Spleen (tissue), 11 donors: ENCODE measurements around the gene LAMC2. TPM values are rescaled to one million over a fixed set of nuclear protein-coding genes. Genes with fewer than 3 reads are reported as not detected.

ENCODE experiments used
- DNase-seq: peaks from one replicate; pipeline ENCODE4 v3.0.0-alpha.2; 2020
- H3K27ac ChIP-seq, 8 donors: fragments of 200-600 bp; sonication (generic) in 7 of 8; 1 replicate in 4 of 8; 2 replicates in 4 of 8; pipeline versions ENCODE4 v1.5.0 to v1.8.0; 2016 to 2021; ENCODE audit warnings: inconsistent platforms in 4 of 8, mild to moderate bottlenecking in 4 of 8, moderate library complexity in 1 of 8
- H3K27me3 ChIP-seq, 7 donors: fragments of 200-600 bp; sonication (generic) in 6 of 7; replicated peaks in 1 of 7; 1 replicate in 4 of 7; 2 replicates in 3 of 7; pipeline versions ENCODE4 v1.5.0 to v1.8.0; 2016 to 2021; ENCODE audit warnings: inconsistent platforms in 3 of 7, mild to moderate bottlenecking in 1 of 7
- H3K36me3 ChIP-seq, 6 donors: fragments of 200-600 bp; sonication (generic) in 5 of 6; 1 replicate in 4 of 6; 2 replicates in 2 of 6; pipeline versions ENCODE4 v1.5.0 to v1.8.0; 2016 to 2021; ENCODE audit warnings: inconsistent platforms in 2 of 6
- H3K4me1 ChIP-seq, 6 donors: fragments of 200-600 bp; sonication (generic) in 5 of 6; 1 replicate in 3 of 6; 2 replicates in 3 of 6; pipeline versions ENCODE4 v1.5.0 to v1.8.0; 2016 to 2021; ENCODE audit warnings: inconsistent platforms in 3 of 6
- H3K4me3 ChIP-seq, 8 donors: fragments of 200-600 bp; sonication (generic) in 7 of 8; 1 replicate in 4 of 8; 2 replicates in 4 of 8; pipeline versions ENCODE4 v1.5.0 to v1.8.0; 2016 to 2021; ENCODE audit warnings: inconsistent platforms in 4 of 8, mild to moderate bottlenecking in 4 of 8, moderate library complexity in 2 of 8
- H3K9me3 ChIP-seq, 8 donors: fragments of 200-600 bp; sonication (generic) in 7 of 8; 1 replicate in 4 of 8; 2 replicates in 4 of 8; pipeline versions ENCODE4 v1.5.0 to v1.8.0; 2016 to 2021; ENCODE audit warnings: inconsistent platforms in 4 of 8
- CTCF ChIP-seq, 11 experiments: fragments of 200-600 bp in 7 of 11; fragments of 450-650 bp in 4 of 11; sonication (generic) in 4 of 11; IDR thresholded peaks in 8 of 11; conservative IDR thresholded peaks in 3 of 11; 1 replicate in 7 of 11; 2 replicates in 4 of 11; pipeline versions ENCODE4 v1.4.0 to v1.8.0; 2016 to 2021; ENCODE audit warnings: antibody characterized with exemption in 11 of 11, inconsistent platforms in 4 of 11, mild to moderate bottlenecking in 1 of 11
- POLR2A ChIP-seq, 3 donors: fragments of 450-650 bp; IDR thresholded peaks; one replicate each; pipeline ENCODE4 v1.5.1; 2017; ENCODE audit warnings: antibody characterized with exemption in 3 of 3, mild to moderate bottlenecking in 1 of 3
- POLR2AphosphoS5 ChIP-seq, 3 donors: sonication (generic); formaldehyde crosslinking; IDR thresholded peaks; one replicate each; pipeline ENCODE4 v1.5.1; 2017; ENCODE audit warnings: antibody characterized with exemption in 3 of 3
- WGBS, 5 donors: extraction: QIAGEN DNeasy Blood & Tissue Kit in 3 of 5; methylation state at CpG; one replicate each; pipeline versions ENCODE4 v1.1.5 to v1.1.7; 2013 to 2018; 5-methylcytosine and 5-hydroxymethylcytosine counted together
- intact Hi-C: fragments of 100-400 bp; cut with DNase I; formaldehyde crosslinking; loops from one replicate; pipeline ENCODE4 v1.15.0; 2023; ENCODE audit warnings: low total_unique reads
- polyA plus RNA-seq, 3 donors: library from polyadenylated mRNA; stranded (reverse); fragments of 200-250 nt; gene quantifications; one replicate each; pipeline ENCODE4 v1.2.1, GENCODE V29; 2013
- total RNA-seq, 7 donors: library from RNA; depleted of rRNA in 3 of 7; stranded (reverse); fragments of >200 nt in 3 of 7; fragmentation: NEBNext Ultra II Directional in 4 of 7; extraction: Animal tissue kit (Norgen Biotek cat#: 25700) in 4 of 7; gene quantifications; one replicate each; pipeline versions ENCODE4 v1.1.0 to v1.2.1, GENCODE V29; 2016 to 2021
- donor health status: healthy with polysubstance abuse.
- donor health status: DM: no; HTN: no; CAD: no; lungs with moderate emphysema.
- donor health status: DM: no; HTN: no; CAD: no.
- donor health status: Bipolar disorder and iron deficiency.
- donor health status: healthy.
- donor health status: DM: no; HTN: no; CAD: no.
- donor health status: DM: yes; HTN: yes; CAD: no.

LAMC2 gene
- total and polyA plus RNA-seq, 10 donors = 0.13 to 1.4 (median 0.67) TPM; not detected in 1

DNA sequence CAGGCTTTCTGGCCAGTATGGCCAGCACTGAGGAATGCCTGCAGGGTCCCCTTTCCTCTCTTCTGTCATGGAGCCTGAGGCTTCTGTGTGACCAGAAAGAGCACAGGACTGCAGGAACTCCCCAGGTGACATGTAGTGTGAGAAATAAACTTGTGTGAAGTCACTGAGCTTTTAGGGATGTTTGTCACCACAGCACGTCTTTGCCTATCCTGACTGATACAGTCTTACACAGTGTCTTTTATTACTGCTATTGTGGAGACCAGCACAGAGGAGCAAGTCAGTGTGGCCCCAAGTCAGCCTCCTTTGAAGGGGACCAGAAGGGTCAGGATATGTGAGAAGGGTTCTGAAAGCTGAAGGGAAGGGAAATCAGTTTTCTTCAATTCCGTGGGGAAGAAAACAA is 102.5 kb downstream of the LAMC2 start:
- TF ChIP-seq POLR2AphosphoS5 (IDR thresholded peaks at IDR 0.05) (no peak), CTCF (IDR thresholded peaks at IDR 0.05 in 8 of 11, conservative IDR thresholded peaks at IDR 0.05 in 3 of 11) (no peak), POLR2A (IDR thresholded peaks at IDR 0.05) (no peak)
- H3K36me3 ChIP-seq = no peaks in the 10 kb centered on the region
- no peak overlapping the region for H3K27ac ChIP-seq
- intact Hi-C loops = no loop called here
- no peak overlapping the region for H3K4me3 ChIP-seq
- no peaks in the 10 kb centered on the region for H3K27me3 ChIP-seq
- WGBS, 5 donors = 88 to 100% (median 93%) methylated on average over 2 of the region's 2 CpGs
- no peak for DNase-seq
- H3K4me1 ChIP-seq = no peaks in the 10 kb centered on the region
- no peaks in the 10 kb centered on the region for H3K9me3 ChIP-seq

DNA sequence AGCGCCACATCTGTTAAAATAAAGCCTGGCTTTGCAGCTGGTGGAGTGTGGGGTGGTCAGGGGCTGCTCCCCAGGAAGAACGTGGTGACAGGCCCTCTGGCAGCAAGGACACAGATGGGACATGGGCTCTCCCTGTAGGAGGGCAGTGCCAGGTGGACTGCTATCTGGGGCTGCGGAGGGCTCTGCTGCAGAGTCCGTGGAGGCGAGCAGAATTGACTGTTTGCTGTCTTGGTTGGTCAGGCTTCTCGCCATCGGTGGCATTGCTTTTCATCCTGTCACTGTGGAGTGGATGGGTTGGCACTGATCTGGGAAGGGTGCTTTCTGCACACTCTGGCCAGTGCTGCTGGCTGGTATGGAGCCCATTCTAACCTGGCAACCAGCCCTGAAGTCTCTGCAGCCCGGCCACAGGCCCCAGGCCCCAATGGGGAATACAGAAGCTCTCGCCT is 103.0 kb downstream of the LAMC2 start:
- DNase-seq = no peak
- Histone ChIP-seq H3K4me1 (no peaks in the 10 kb centered on the region), H3K27ac (no peak overlapping the region), H3K9me3 (no peaks in the 10 kb centered on the region), H3K36me3 (no peaks in the 10 kb centered on the region), H3K27me3 (no peaks in the 10 kb centered on the region), H3K4me3 (no peak overlapping the region)
- no peak for TF ChIP-seq CTCF (IDR thresholded peaks at IDR 0.05 in 8 of 11, conservative IDR thresholded peaks at IDR 0.05 in 3 of 11)
- TF ChIP-seq POLR2A (IDR thresholded peaks at IDR 0.05) = no peak
- TF ChIP-seq POLR2AphosphoS5 (IDR thresholded peaks at IDR 0.05) = no peak
- intact Hi-C loops = no loop called here
- 86 to 96% (median 92%) methylated on average over 9 of the region's 9 CpGs for WGBS, 5 donors

DNA sequence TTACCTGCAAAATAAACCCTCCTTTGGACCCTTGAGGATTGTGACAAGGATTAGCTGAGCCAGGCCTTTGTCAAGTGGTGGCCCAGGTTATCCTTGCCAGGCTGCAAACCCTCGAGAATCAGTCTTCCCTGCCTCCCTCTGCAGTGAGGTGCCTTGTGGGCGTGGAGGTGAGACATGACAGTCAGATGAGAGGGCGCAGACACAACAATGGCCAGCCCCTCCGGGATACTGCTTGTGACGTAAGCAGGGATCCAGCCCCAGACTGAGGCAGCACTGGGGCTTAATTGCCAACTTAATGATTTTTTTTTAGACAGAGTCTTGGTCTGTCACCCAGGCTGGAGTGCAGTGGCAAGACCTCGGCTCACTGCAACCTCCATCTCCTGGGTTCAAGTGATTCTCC is 104.6 kb downstream of the LAMC2 start:
- no peak for DNase-seq
- Histone ChIP-seq H3K9me3 (no peaks in the 10 kb centered on the region), H3K4me1 (no peaks in the 10 kb centered on the region), H3K36me3 (no peaks in the 10 kb centered on the region), H3K4me3 (no peak overlapping the region), H3K27me3 (no peaks in the 10 kb centered on the region), H3K27ac (no peak overlapping the region)
- TF ChIP-seq POLR2A (IDR thresholded peaks at IDR 0.05) = no peak
- intact Hi-C loops = no loop called here
- WGBS, 5 donors = 83 to 94% (median 90%) methylated on average over 6 of the region's 6 CpGs

GRCh38 chr1:183291216-183291762 is 105.2 kb downstream of the LAMC2 start:
- TF ChIP-seq POLR2A (IDR thresholded peaks at IDR 0.05) (no peak), CTCF (IDR thresholded peaks at IDR 0.05 in 8 of 11, conservative IDR thresholded peaks at IDR 0.05 in 3 of 11) (no peak), POLR2AphosphoS5 (IDR thresholded peaks at IDR 0.05) (no peak)
- Histone ChIP-seq H3K4me3 (no peak overlapping the region), H3K9me3 (no peaks in the 10 kb centered on the region), H3K4me1 (no peaks in the 10 kb centered on the region), H3K36me3 (no peaks in the 10 kb centered on the region), H3K27me3 (no peaks in the 10 kb centered on the region), H3K27ac (no peak overlapping the region)
- DNase-seq = no peak
- intact Hi-C loops = no loop called here
- WGBS, 5 donors = 86 to 94% (median 93%) methylated on average over 4 to 5 of the region's 5 CpGs
